K562 (cell line): ENCODE data around the gene RBM20. TPM values are rescaled to one million over a fixed set of nuclear protein-coding genes. Genes with fewer than 3 reads are reported as not detected.
A peak's percentile ranks its signal among the peaks of the same experiment; 100 is the strongest.

ENCODE experiments used
- ATAC-seq: fragments of 200-7000 bp; cut with Tn5 transposase; 3 replicates; pipeline ENCODE4 v1.9.1; 2020; ENCODE audit warnings: moderate library complexity
- BruUV-seq: library from RNA; stranded (reverse); fragments of 400-500 nt; replicated peaks from 2 replicates; lab custom pipeline; 2021; lab: Mats Ljungman, UMichigan
- CTCF ChIA-PET: fragments of 300-600 bp; formaldehyde crosslinking; extraction: SDS; loops from one replicate; lab custom pipeline; 2021; ENCODE audit warnings: low intra/inter-chr PET ratio; lab: Yijun Ruan, JAX
- POLR2A ChIA-PET: fragments of 300-600, 350-650 bp; sonication (Branson Sonifier 250); formaldehyde crosslinking; extraction: SDS; loops from one replicate; lab custom pipeline; 2021; ENCODE audit warnings: antibody characterized with exemption, inconsistent platforms; lab: Yijun Ruan, JAX
- DNase-seq, 4 experiments: peaks; one replicate each; pipeline versions ENCODE4 v3.0.0 to v3.0.0-alpha.2; 2011 to 2018; ENCODE audit warnings: low spot score in 3 of 4, mixed read lengths in 3 of 4; ENCODE audit errors: extremely low read depth in 1 of 4
- FAIRE-seq: peaks from 2 replicates; lab custom pipeline; 2011; peaks lifted over from hg19 to GRCh38; lab: Jason Lieb, UNC
- H2AFZ ChIP-seq: 2 replicates; pipeline ENCODE4 v1.6.0; 2011; ENCODE audit warnings: low read depth, low read length, control low read depth, inconsistent platforms
- H3K27ac ChIP-seq: fragments of 200-600 bp; 3 replicates; pipeline ENCODE4 v1.8.0; 2011; ENCODE audit warnings: low read depth, mild to moderate bottlenecking, control low read depth, inconsistent platforms, low read length, moderate library complexity, mixed read lengths; ENCODE audit errors: extremely low read depth
- H3K27me3 ChIP-seq, 2 experiments: fragments of 300-600 bp in 1 of 2; 2 replicates in 1 of 2; 3 replicates in 1 of 2; pipeline versions ENCODE4 v1.6.0 to v1.8.0; 2011; ENCODE audit warnings: inconsistent platforms in 2 of 2, low read length in 2 of 2, mild to moderate bottlenecking in 1 of 2, mixed read lengths in 1 of 2, moderate library complexity in 1 of 2; ENCODE audit not compliant: control insufficient read depth in 2 of 2, insufficient read depth in 2 of 2
- H3K36me3 ChIP-seq: fragments of 300-600 bp; 3 replicates; pipeline ENCODE4 v1.8.0; 2011; ENCODE audit warnings: mild to moderate bottlenecking, low read length, inconsistent platforms; ENCODE audit not compliant: control insufficient read depth, insufficient read depth
- H3K4me1 ChIP-seq, 2 experiments: fragments of 200-600 bp in 1 of 2; replicated peaks in 1 of 2; 2 replicates in 1 of 2; 3 replicates in 1 of 2; pipeline versions ENCODE4 v1.5.1 to v1.8.0; 2011; ENCODE audit warnings: inconsistent platforms in 2 of 2, low read length in 2 of 2, mild to moderate bottlenecking in 1 of 2, mixed read lengths in 1 of 2, moderate library complexity in 1 of 2; ENCODE audit not compliant: control insufficient read depth in 2 of 2, insufficient read depth in 2 of 2
- H3K4me2 ChIP-seq: 2 replicates; pipeline ENCODE4 v1.6.1; 2011; ENCODE audit warnings: low read length, control low read depth, inconsistent platforms, mixed read lengths; ENCODE audit not compliant: insufficient read depth
- H3K4me3 ChIP-seq: fragments of 200-600 bp; sonication (generic), shearing (Covaris generic); 2 replicates; pipeline ENCODE4 v1.5.1; 2016; ENCODE audit warnings: control low read depth, inconsistent platforms
- H3K79me2 ChIP-seq: fragments of 200-600 bp; 3 replicates; pipeline ENCODE4 v1.8.0; 2011; ENCODE audit warnings: low read length, inconsistent platforms; ENCODE audit not compliant: control insufficient read depth, insufficient read depth
- H3K9ac ChIP-seq, 2 experiments: 2 replicates each; pipeline versions ENCODE4 v1.6.0 to v1.6.1; 2011; ENCODE audit warnings: low read depth in 2 of 2, low read length in 2 of 2, control low read depth in 1 of 2, inconsistent platforms in 1 of 2, mild to moderate bottlenecking in 1 of 2, mixed read lengths in 1 of 2; ENCODE audit not compliant: insufficient read depth in 1 of 2
- H3K9me1 ChIP-seq: one replicate; pipeline ENCODE4 v1.6.0; 2011; ENCODE audit warnings: inconsistent platforms, mild to moderate bottlenecking, low read length, moderate library complexity; ENCODE audit not compliant: control insufficient read depth, insufficient read depth
- H3K9me3 ChIP-seq: replicated peaks from 2 replicates; pipeline ENCODE4 v1.5.1; 2011; ENCODE audit warnings: low read depth, low read length, inconsistent platforms; ENCODE audit not compliant: control insufficient read depth, insufficient read depth
- H4K20me1 ChIP-seq: replicated peaks from 2 replicates; pipeline ENCODE4 v1.6.1; 2011; ENCODE audit warnings: low read length, inconsistent platforms, mixed read lengths; ENCODE audit not compliant: control insufficient read depth, insufficient read depth
- ID3 ChIP-seq, 2 experiments: fragments of 250-450 bp in 1 of 2; fragments of 450-650 bp in 1 of 2; sonication (Bioruptor Pico) in 1 of 2; IDR thresholded peaks; 2 replicates each; pipeline versions ENCODE4 v1.6.1 to v1.8.0; 2016 to 2021; ENCODE audit warnings: mild to moderate bottlenecking in 2 of 2, moderate library complexity in 2 of 2, missing compliant biosample characterization in 1 of 2, missing genetic modification characterization in 1 of 2
- KAT2B ChIP-seq: IDR thresholded peaks from one replicate; pipeline ENCODE4 v1.6.1; 2012; ENCODE audit warnings: low read depth, mild to moderate bottlenecking, control low read depth, inconsistent platforms, low read length, moderate library complexity
- NR2C2 ChIP-seq, 2 experiments: fragments of 200-800 bp in 1 of 2; sonication (Bioruptor generic) in 1 of 2; sonication (generic) in 1 of 2; formaldehyde crosslinking in 1 of 2; IDR thresholded peaks; 2 replicates each; pipeline versions ENCODE4 v1.6.1 to v1.8.0; 2016 to 2022; ENCODE audit warnings: mild to moderate bottlenecking in 1 of 2, missing compliant biosample characterization in 1 of 2, missing genetic modification characterization in 1 of 2, missing genetic modification reagents in 1 of 2
- RCOR1 ChIP-seq, 2 experiments: IDR thresholded peaks; 2 replicates each; pipeline ENCODE4 v1.6.1; 2012; ENCODE audit warnings: low read depth in 2 of 2, low read length in 2 of 2, borderline replicate concordance in 1 of 2, improper control_type of control experiment in 1 of 2
- SETDB1 ChIP-seq: IDR thresholded peaks from one replicate; pipeline ENCODE4 v1.6.1; 2012; ENCODE audit warnings: low read length, control low read depth, inconsistent platforms
- ZNF518B ChIP-seq: fragments of 250-450 bp; sonication (Bioruptor Pico); IDR thresholded peaks from 2 replicates; pipeline ENCODE4 v1.5.0; 2021; ENCODE audit warnings: mild to moderate bottlenecking, moderate library complexity
- WGBS: fragments of 100-300 bp; shearing (Covaris generic); methylation state at CpG from one replicate; pipeline ENCODE4 v1.1.6; 2016; ENCODE audit warnings: low coverage, mixed read lengths; ENCODE audit not compliant: insufficient coverage; ENCODE audit errors: missing lambda C conversion rate; 5-methylcytosine and 5-hydroxymethylcytosine counted together
- in situ Hi-C: fragments of 300-500 bp; cut with MboI; formaldehyde crosslinking; loops from 4 replicates; pipeline ENCODE4 v1.15.0; 2018; ENCODE audit warnings: inconsistent platforms, mixed read lengths
- intact Hi-C: fragments of 100-400 bp; cut with micrococcal nuclease; formaldehyde crosslinking; loops from 2 replicates; pipeline ENCODE4 v1.14.2; 2022
- polyA plus RNA-seq, 8 experiments: library from polyadenylated mRNA; depleted of rRNA in 4 of 8; stranded (reverse) in 5 of 8; unstranded in 3 of 8; fragments of >200 nt; fragmentation: Nextera tagmentation in 2 of 8; fragmentation: Illumina TruSeq in 1 of 8; extraction: Ambion mirVana in 2 of 8; extraction: Trizol in 1 of 8; gene quantifications; 2 replicates each; pipeline versions ENCODE4 v1.2.1 to v1.2.3, GENCODE V29; 2011 to 2014; ENCODE audit warnings: inconsistent platforms in 1 of 8, missing spikeins in 1 of 8
- total RNA-seq, 7 experiments: library from RNA; depleted of rRNA in 6 of 7; stranded (reverse); fragments of >200 nt in 6 of 7; fragmentation: Illumina TruSeq in 2 of 7; extraction: Trizol in 2 of 7; gene quantifications; 2 replicates each; pipeline versions ENCODE4 v1.2.1 to v1.2.3, GENCODE V29; 2011 to 2021; ENCODE audit warnings: low replicate concordance in 1 of 7

RBM20 gene
- total and polyA plus RNA-seq, 9 of the 15 experiments (the other 6 are each of a cell fraction or from before 2014, with no cell fraction given), result 0.63 to 5.7 (median 3.2) TPM

- TF ChIP-seq ZNF518B (CRISPR knock-in tag) (no peak), SETDB1 (no peak), RCOR1 (IDR thresholded peaks at IDR 0.05; ENCODE audit: borderline replicate concordance in 1 of 2, low read depth in 2 of 2, low read length in 2 of 2) (no peak)
Measured at GRCh38 chr10:110833941-110834628, 189.9 kb downstream of the RBM20 start (continued).

GRCh38 chr10:110834629-110835301 lies 190.6 kb downstream of the RBM20 start:
- Histone ChIP-seq H3K27me3 (no peaks in the 10 kb centered on the region), H4K20me1 (no peaks in the 10 kb centered on the region), H3K9me1 (no peaks in the 10 kb centered on the region), H3K4me1 (peaks cover 12 to 29% of the 10 kb centered on the region in 2 experiments), H3K79me2 (no peaks in the 10 kb centered on the region), H3K4me2 (no peak overlapping the region), H3K36me3 (peaks cover 18% of the 10 kb centered on the region; the same call in 1 of the 3 replicates), H3K9me3 (no peaks in the 10 kb centered on the region), H3K9ac (peak overlapping the region in 1 of 2 experiments; percentile 24; a peak in 1 of 4 replicates), H3K4me3 (no peak overlapping the region), H2AFZ (no peak overlapping the region), H3K27ac (no peak overlapping the region)
- ChIA-PET POLR2A (interaction anchor here (0.6 to 1.1 kb wide), 2 partner anchors 10 to 16 kb away, joined by 3 read pairs; no protein-coding TSS in a partner anchor), CTCF (no interaction called here)
- BruUV-seq, result no TSS peak
- TF ChIP-seq KAT2B (no peak), NR2C2 (CRISPR knock-in tag; IDR thresholded peaks at IDR 0.05) (no peak), NR2C2 (tag; IDR thresholded peaks at IDR 0.05) (0 out of 2 replicates have a peak, but pooled peaks have one; percentile 12), ID3 (CRISPR knock-in tag; IDR thresholded peaks at IDR 0.05) (no peak), ID3 (tag; IDR thresholded peaks at IDR 0.05) (0 out of 2 replicates have a peak, but pooled peaks have one; percentile 31)
- ATAC-seq (peak; percentile 63), FAIRE-seq (peak; percentile 71), DNase-seq (peak in 2 of 4 experiments; percentile 31 to 45)
- WGBS, result 21% methylated on average over 6 of the region's 6 CpGs
- intact Hi-C loops (loop anchor here (5.0 kb wide), 1 partner anchor 38 kb away; the partner anchor contains the start of gene PDCD4), in situ Hi-C loops (no loop called here)
